NCI-H146 treated with DMSO at 0.1 percent for 48 hours (cell line): Measurements from ENCODE around the gene COMMD8.
"Not testable (repeated sequence)": the region's sequence is repeated elsewhere in the genome, so short reads cannot be mapped to it uniquely, and the experiment has no call there.

Experiments used
- DNase-seq: peaks from one replicate; lab custom pipeline; 2025; ENCODE audit not compliant: unreplicated experiment; lab: John Stamatoyannopoulos, UW

The COMMD8 gene

GRCh38 chr4:47463235-47463956, at the start of gene COMMD8:
TSS of gene COMMD8 (minus strand) at chr4:47463702. CDS start at chr4:47463651, 51 bp downstream.
- peak; percentile 92 for DNase-seq

- DNase-seq, result no peak
Measured at GRCh38 chr4:47510506-47511143, 47.1 kb upstream of the COMMD8 start.

DNA sequence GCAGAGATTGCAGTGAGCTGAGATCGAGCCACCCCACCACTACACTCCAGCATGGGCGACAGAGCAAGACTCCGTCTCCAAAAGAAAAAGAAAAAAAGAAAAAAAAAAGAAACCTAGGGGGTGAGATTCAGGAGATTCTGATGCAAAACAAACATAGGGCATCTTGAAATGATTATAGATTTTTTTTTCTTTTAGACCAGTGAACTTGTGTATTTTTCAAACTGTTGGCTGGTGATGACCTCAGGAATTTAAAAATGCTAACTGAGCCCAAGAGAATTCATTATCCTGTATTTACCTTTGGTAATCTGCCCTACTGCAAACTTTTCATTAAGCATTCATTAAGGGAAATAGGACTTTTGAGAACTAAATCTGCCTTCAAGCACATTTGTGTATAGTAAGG, 42.2 kb upstream of the COMMD8 start:
- DNase-seq, result no peak

DNA sequence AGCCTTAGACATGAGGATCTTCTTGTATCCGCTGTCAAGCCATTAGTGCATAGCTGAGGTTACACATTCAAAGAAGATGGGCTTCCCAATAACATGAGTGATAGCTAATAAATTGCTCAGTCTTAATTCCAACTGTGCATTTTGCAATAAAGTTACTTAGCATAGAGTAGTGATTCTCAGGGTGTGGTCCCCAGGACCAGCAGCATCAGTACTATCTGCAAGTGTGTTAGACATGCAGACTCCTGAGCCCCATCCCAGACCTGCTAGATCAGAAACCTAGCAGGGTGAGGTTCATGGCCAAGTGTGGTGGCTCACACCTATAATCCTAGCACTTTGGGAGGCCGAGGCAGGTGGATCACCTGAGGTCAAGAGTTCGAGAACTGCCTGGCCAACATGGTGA, 41.6 kb upstream of the COMMD8 start:
- DNase-seq, result no peak

GRCh38 chr4:47500776-47501175, 37.3 kb upstream of the COMMD8 start:
- no peak for DNase-seq

DNA sequence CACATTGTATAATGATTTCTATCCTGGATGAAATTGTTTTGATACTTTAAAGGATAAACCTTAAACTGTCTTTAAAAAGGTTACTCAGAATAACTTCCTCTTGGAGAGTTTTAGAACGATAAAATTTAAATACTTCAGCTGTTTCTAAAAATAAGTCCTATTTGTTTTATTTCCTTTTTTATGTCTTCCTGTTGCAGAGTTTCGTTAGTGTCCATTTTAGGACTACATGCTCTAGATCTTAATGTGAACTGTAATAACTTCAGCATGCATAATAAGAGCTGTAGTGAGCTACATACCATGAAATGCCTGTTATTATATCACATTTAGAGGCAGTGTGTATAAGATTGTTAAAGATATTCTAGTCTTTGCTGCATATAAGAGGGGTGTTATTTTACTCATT, 36.2 kb upstream of the COMMD8 start:
- no peak for DNase-seq

GRCh38 chr4:47498899-47499298, 35.4 kb upstream of the COMMD8 start:
- DNase-seq, result no peak

DNA sequence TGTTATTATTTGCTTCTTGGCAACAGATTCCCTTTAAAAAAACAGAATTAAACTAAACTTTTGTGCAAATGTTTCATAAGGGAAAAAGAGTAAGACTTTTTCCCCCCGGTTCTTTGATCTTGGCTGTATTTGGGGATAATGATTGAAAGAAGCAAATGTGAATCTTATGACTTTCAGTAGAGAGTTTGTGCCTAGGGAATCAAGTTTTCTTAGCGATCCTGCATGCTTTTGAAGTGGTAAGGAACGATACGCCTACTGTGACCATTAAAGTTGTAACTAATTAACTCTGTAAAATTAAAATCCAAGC, 30.6 kb upstream of the COMMD8 start:
- no peak for DNase-seq

DNA sequence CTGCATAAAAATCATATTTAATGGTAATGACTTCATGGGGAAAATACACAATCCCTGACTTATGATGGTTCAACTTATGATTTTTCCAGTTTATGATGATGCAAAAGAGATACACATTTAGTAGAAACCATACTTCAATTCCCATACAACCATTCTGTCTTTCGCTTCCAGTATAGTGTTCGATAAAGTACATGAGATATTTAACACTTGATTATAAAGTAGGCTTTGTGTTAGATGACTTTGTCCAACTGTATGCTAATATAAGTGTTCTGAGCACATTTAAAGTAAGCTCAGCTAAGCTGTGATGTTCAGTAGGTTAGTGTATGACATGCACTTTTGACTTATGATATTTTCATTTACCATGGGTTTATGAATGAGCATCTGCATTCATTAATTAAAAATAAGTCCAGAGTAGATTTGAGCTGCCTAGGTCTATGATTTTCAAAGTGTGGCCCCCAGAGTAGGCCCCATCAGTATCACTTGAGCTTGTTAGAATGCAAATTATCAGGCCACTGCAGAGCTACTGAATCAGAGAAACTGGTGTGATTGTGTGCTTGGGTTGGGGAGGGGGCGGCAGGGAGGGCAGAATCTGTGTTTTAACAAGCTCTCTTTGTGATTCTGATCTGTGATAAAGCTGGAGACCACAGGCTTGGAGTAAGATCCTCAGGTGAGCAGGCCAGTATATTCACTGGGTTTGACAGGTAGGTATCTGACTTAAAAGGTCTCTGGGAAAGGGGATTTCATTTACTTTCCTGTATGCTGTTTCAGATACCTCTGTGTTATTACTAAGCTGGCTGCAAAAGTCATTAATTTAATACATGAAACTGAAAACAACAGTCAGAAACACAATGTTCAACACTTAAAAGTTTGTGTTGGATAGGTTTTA, 30.0 kb upstream of the COMMD8 start:
- no peak for DNase-seq

- DNase-seq, result no peak
Measured at GRCh38 chr4:47490550-47490949, 27.0 kb upstream of the COMMD8 start.

DNA sequence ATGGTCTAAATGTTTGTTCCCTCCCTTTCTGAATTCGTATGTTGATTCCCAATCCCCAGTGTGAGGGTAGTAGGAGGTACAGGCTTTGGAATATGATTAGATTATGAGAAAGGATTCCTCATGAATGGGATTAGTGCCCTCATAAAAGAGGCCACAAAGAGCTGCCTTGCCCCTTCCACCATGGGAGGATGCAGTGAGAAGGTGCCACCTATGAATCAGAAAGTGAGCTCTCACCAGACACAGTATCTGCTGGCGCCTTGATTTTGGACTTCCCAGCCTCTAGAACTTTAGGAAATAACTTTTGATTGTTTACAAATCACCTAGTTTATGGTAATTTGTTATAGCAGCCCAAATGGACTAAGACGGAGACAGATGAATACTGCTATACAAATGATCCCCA, 25.2 kb upstream of the COMMD8 start:
- no peak for DNase-seq

- not testable (repeated sequence) for DNase-seq
Measured at GRCh38 chr4:47486727-47487126, 23.2 kb upstream of the COMMD8 start.

- no peak for DNase-seq
Measured at GRCh38 chr4:47486231-47486673, 22.8 kb upstream of the COMMD8 start.

DNA sequence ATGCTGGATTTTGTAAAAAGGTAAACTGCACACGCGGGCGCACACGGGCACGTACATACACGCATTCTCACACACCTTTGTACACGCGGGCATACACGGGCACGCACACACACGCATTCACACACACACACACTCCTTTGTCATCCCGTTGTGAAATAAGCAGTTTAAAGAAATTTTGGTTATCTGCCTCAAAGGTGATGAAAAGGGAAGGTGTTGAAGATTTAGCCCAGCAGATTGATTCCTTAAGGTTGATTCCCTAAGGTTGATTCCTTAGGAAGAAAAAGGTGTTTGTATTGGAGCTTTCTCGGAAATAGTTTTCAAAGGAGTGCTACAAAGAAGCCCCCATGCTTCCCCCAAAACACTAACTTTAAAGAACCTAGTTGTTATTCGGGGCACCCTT, 22.3 kb upstream of the COMMD8 start:
- no peak for DNase-seq

GRCh38 chr4:47485047-47485692, 21.7 kb upstream of the COMMD8 start, which contains the start of gene ATP10D:
TSS of gene ATP10D (plus strand) at chr4:47485275. CDS start at chr4:47512541, 27,266 bp downstream.
- DNase-seq, result peak; percentile 73

GRCh38 chr4:47484168-47484567, 20.7 kb upstream of the COMMD8 start:
- DNase-seq, result no peak

- no peak for DNase-seq
Measured at GRCh38 chr4:47483745-47484144, 20.2 kb upstream of the COMMD8 start.

GRCh38 chr4:47482326-47482725, 18.8 kb upstream of the COMMD8 start:
- no peak for DNase-seq

DNA sequence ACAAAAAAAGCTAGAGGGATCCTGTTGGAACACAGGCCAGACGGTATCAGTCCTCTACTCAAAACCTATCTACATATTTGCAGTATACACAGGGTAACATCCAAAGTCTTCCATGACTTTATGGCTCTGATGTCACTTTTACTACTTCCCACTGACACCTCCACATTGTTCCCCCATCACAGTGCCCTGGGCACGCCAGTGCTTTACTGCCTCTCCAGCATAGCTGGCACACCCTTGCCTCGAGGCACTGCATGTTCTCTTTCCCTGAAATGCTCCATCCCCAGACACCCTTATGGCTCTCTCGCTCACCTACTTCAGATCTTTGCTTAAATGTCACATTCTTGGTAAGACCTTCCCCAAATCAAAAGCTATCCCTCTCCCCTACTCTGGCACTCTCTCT, 15.3 kb upstream of the COMMD8 start:
- no peak for DNase-seq

GRCh38 chr4:47475411-47475810, 11.9 kb upstream of the COMMD8 start:
- DNase-seq, result no peak

DNA sequence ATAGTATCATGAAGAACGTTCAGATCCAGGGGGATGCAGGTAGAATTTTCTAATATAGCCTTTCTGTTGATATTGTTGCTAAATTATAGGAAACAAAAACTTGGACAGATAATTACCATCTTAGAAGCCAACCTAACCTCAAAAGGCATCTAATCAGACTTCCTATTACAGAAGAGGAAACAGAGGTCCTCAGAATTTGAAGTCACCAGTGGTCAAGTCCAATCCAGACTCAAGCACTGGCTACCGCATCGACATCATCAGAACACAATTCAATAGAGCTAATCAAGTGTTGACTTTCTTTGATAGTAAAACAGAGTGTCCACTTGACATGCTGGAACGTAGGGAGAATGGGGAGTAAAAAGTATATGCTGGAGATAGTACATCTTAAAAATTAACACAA, 11.3 kb upstream of the COMMD8 start:
- DNase-seq, result no peak
